ENCODE results near the gene TRIM45.
"Not testable (repeated sequence)": the region's sequence is repeated elsewhere in the genome, so short reads cannot be mapped to it uniquely, and the experiment has no call there.

Gene TRIM45

GRCh38 chr1:117130526-117130925, 9.0 kb upstream of the TRIM45 start:
- DNase-seq (ENCODE audit: low read depth), result no peak

GRCh38 chr1:117128323-117129079, 7.0 kb upstream of the TRIM45 start:
- no peak for DNase-seq (ENCODE audit: low read depth)

- no peak for DNase-seq (ENCODE audit: low read depth)
Measured at GRCh38 chr1:117127795-117128194, 6.2 kb upstream of the TRIM45 start.

GRCh38 chr1:117124661-117125060, 3.1 kb upstream of the TRIM45 start:
- no peak for DNase-seq (ENCODE audit: low read depth)

- DNase-seq (ENCODE audit: low read depth), result no peak
Measured at GRCh38 chr1:117123274-117123673, 1.7 kb upstream of the TRIM45 start.

GRCh38 chr1:117122330-117123025, 929 bp upstream of the TRIM45 start:
- DNase-seq (ENCODE audit: low read depth), result no peak

- no peak for DNase-seq (ENCODE audit: low read depth)
Measured at GRCh38 chr1:117120774-117121588, 568 bp downstream of the TRIM45 start.

- not testable (repeated sequence) for DNase-seq (ENCODE audit: low read depth)
Measured at GRCh38 chr1:117119144-117119543, 2.4 kb downstream of the TRIM45 start.

GRCh38 chr1:117118137-117118536, 3.4 kb downstream of the TRIM45 start:
- DNase-seq (ENCODE audit: low read depth), result no peak

GRCh38 chr1:117117697-117118096, 3.9 kb downstream of the TRIM45 start:
- DNase-seq (ENCODE audit: low read depth), result no peak

- DNase-seq (ENCODE audit: low read depth), result no peak
Measured at GRCh38 chr1:117116784-117117130, 4.8 kb downstream of the TRIM45 start.

GRCh38 chr1:117116090-117116783, 5.3 kb downstream of the TRIM45 start:
- DNase-seq (ENCODE audit: low read depth), result no peak

GRCh38 chr1:117114877-117115276, 6.7 kb downstream of the TRIM45 start:
- DNase-seq (ENCODE audit: low read depth), result no peak

GRCh38 chr1:117113199-117113598, 8.3 kb downstream of the TRIM45 start:
- DNase-seq (ENCODE audit: low read depth), result no peak

GRCh38 chr1:117112047-117112717, 9.4 kb downstream of the TRIM45 start:
- no peak for DNase-seq (ENCODE audit: low read depth)

- DNase-seq (ENCODE audit: low read depth), result no peak
Measured at GRCh38 chr1:117110774-117111173, 10.8 kb downstream of the TRIM45 start.

- DNase-seq (ENCODE audit: low read depth), result no peak
Measured at GRCh38 chr1:117107364-117107763, 14.2 kb downstream of the TRIM45 start.

GRCh38 chr1:117106478-117106877, 15.1 kb downstream of the TRIM45 start:
- DNase-seq (ENCODE audit: low read depth), result no peak

GRCh38 chr1:117105722-117106121, 15.8 kb downstream of the TRIM45 start:
- no peak for DNase-seq (ENCODE audit: low read depth)

GRCh38 chr1:117104986-117105385, 16.6 kb downstream of the TRIM45 start:
- no peak for DNase-seq (ENCODE audit: low read depth)

GRCh38 chr1:117101858-117102257, 19.7 kb downstream of the TRIM45 start:
- not testable (repeated sequence) for DNase-seq (ENCODE audit: low read depth)

- no peak for DNase-seq (ENCODE audit: low read depth)
Measured at GRCh38 chr1:117101334-117101733, 20.2 kb downstream of the TRIM45 start.
